GM21381 (cell line): ENCODE data around the gene REXO1.

Source experiments
- ATAC-seq: cut with Tn5 transposase; IDR thresholded peaks from one replicate; pipeline ENCODE4 v1.9.1; 2021; ENCODE audit warnings: mild to moderate bottlenecking, moderate library complexity; ENCODE audit not compliant: unreplicated experiment

Gene REXO1

DNA sequence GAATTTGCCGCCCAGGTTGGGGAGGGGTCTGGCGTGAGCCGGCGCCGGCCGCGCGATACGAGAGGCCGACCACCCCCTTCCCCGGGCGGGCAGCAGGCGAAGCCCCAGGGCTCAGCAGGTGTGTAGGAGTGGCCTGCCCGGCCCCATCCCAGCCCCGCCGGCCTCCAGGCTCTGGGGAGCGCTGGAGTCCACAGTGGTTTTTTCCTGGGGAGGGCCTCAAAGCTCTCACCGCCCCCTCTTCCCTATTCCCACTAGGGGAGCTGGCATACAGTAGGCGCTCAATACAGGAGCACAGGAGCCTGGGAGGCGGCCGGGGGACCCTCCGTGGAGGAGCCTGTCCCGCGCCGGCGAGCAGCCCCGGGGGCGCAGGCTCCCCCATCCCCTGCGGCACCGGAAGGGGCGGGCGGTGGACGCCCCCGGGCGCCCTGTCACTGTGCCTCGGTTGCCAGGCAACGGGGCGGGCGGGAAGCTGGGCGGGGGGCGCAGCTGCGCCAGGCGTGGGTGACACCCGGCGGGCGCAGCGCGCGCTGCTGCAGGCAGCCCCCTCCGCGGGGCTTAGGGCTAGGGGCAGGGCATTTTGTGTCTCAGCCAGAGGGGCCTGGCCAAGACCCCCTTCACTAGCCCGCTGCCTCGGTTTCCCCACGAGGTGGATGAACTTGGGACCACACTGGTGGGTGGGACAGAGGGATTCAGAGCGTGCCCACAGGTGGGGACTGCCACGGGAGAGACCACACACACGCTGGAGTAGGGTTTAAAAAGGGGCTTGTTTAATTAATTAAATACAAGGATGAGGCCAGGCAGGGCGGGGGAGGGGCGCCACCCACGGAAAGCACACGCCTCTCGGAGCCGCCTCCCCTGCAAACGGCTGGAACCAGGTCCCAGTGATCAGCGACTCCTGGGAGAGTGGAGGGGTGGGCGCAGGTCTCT is 3.6 kb upstream of the REXO1 start:
- ATAC-seq: no peak

DNA sequence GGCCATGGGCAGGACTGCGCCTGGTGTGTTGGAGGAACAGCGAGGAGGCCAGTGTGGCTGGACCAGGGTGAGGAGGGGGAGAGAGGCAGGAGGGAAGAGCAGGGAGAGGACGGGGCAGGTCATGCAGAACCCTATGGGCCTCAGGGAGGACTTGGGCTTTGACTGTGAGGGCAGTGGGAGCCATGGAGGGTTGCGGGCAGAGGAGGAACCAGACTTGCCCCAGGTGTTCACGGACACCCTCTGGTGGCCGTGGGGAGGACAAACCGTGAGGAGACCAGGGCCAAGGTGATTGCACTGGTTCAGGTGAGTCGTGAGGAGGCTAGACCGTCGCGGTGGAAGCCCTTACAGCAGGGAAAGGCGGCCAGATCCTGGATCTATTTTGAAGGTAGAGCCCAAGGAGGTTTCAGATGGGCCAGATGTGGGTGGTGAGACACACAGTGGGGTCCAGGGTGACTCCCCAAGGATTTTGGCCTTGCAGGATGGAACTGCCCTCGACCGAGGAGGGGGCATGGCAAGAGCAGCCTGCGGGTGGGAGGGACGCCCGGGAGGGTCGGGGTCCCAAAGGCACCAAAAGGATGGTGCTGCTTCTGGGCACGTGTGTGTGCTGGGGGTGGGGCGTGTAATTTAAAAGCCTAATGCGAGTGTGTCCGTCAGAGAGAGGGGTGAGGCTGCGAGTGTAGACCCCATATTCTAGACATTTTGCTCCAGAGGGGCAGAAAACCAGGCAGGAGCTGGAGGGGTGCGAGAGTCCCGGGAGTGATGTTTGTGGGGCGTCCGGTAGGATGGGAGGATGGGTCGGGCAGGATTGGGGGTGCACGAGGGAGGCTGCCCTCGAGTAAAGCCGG is 2.7 kb upstream of the REXO1 start:
- ATAC-seq: no peak

DNA sequence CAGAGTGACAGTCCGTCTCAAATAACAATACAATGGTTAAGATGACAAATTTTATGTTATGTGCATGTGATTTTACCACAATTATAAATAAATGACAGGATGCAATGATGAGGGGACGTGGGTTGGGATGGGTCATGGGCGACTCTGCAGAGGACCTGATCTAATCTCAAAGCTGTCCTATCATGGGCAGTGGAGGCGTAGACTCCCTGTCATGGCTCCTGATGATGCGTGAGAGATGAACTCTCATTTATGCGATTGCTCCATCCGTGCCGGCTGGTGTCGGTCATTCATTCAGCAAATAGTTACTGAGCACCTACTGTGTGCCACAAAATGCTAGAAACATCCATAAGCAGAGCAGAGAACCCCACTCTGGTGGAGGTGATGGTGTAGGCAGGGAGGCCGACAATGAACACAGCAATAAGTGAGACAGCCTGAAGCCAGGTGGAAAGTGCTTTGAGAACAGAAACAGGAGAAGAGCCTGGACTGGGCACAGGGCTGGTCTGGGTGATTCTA is 1.7 kb upstream of the REXO1 start:
- no peak for ATAC-seq

DNA sequence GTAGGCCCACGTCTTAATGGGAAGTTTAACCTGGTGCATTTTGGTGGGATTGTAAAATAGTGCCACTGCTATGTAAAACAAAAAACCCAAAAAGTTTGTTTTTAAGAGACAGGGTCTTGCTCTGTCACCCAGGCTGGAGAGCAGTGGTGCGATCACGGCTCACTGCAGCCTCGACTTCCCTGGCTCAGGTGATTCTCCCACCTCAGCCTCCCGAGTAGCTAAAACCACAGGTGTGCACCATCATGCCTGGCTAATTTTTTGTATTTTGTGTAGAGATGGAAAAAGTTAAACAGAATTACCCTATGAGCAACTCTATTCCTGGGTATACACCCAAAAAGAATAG is 820 bp upstream of the REXO1 start:
- ATAC-seq: no peak

DNA sequence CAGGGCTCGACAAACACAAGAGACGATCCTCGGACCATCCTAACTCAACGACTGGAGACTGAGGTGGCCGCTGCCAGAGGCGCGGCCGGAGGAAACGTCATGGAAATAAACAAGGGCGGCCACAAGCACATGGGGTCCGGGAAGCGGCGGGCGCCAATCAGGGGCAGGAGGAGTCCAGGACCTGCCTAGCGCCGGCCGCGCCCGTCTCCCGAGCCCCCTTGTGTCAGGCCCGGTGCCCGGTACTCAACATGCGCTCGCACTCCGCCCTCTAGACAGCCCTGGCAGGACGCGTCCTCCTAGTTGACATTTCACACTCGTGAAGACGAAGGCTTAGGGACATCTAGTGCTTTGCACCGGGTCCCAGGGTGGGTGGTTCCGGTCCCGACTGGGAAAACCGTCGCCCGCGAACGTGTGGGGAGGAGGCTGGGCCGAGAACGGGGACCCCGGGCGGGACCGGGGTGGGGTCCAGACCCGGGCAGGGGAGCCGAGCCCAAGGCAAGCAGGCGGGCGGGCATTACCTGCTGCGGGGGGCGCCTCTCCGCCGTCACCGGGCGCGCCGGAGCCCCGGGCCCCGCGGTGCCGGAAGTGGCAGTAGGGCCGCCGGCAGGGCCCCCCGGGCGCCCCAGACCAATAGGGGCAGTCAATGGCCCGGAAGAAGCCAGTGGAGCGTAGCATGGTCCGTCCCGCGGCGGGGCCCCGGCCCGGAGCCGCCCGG is 442 bp downstream of the REXO1 start:
- peak; percentile 19 for ATAC-seq

DNA sequence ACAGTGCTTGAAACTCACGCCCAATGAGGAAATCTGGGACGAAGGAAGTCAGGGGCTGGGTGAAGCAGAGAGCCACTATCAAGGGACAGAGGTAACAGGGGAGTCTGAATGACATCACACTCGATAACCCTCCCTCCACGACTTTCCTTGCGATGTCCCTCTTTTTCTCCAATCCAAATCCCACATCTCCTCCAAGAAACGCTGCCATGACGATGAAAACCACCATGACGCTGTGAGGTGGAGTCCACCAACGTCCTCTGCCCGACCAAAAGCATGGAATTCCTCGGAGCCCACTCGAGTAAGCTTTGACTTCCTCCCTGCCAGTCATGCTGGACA is 967 bp downstream of the REXO1 start:
- ATAC-seq: no peak

DNA sequence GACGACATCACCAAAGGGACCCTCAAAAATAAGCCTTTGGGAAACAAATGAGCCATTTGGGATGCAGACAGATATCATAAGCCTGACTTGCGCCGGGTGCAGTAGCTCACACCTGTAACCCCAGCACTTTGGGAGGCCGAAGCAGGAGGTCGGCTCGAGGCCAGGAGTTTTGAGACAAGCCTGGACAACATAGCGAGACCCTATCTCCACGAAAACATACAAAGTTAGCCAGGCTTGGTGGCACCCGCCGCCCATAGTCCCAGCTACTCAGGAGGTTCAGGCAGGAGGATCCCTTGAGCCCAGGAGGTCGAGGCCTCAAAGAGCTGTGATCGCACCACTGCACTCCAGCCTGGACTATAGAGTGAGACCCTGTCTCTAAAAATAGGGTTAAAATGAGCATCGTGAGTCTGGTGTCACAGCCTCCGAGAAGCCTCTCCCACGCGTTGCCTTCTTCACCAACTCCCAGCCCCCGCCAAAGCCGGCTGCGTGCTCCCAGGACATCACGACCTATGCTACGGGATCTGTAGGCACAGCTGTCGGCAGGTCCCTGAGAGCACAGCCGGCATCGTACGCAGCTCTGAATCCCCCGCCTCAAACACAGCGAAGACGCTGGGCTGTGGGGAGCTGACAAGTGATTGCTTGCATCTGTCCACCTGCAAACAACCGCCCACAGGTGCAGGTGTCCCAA is 1.6 kb downstream of the REXO1 start:
- ATAC-seq: no peak

DNA sequence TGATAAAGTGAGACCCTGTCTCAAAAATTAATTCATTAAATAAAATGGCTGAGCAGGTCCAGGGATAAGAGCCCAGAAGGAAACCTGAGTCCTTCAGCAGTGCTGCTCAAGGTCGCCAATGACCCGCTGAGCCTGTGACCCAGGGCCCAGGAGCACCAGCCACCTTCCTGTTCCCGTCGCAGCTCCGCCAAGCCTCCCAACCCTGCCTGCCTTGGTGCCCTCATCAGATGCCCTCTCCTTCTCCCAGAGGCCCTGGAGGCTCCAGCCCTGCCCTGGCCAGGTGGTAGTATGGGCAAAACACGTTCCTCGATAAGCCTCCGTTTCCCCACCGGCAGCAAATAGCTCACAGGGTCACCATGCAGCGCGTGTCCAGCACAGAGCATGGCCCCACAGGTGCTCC is 2.6 kb downstream of the REXO1 start:
- ATAC-seq: no peak

DNA sequence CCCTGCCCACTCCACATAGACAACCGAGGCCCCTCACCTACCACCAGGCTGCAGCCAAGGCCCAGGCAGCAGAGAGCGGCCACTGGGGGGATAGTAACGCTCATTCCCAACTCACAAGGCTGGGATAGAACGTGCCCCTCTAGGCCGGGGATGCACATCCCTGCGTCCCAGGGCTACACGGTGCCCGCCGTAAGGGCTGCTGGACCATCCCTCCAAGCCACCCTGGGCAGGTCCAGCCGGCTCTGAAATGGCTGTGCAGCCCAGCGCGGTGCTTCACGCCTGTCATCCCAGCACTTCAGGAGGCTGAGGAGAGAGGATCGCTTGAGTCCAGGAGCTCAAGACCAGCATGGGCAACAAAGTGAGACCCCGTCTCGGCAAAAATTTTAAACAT is 3.2 kb downstream of the REXO1 start:
- no peak for ATAC-seq

DNA sequence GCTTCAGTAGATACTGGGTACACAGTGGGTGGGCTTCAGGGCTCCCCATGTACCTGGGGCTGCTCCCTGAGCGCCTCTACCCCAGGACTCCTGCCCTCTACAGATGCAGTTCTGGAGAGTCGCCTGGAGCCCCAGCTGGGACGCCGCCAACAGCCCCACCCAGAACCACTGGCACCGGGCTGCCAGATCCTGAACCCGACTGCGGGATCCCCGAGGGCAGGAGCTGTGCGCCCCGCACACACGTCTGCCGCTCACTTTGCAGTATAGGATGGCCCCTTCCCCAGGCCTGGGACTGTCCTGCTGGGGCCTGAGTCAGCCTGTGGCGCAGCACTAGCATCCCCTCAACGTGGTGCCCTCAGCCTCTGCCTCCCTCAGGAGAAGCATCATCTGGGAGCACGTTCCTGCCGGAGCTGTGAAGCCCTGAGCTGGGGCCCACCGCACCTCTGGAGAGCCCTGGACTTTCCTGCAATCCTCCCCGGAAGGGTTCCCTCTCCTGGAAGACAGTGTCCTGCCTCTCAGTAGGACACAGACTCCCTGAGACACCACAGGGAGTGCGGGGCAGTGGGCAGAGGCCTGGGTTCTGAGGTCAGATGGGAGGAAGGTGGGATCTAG is 3.7 kb downstream of the REXO1 start:
- no peak for ATAC-seq

DNA sequence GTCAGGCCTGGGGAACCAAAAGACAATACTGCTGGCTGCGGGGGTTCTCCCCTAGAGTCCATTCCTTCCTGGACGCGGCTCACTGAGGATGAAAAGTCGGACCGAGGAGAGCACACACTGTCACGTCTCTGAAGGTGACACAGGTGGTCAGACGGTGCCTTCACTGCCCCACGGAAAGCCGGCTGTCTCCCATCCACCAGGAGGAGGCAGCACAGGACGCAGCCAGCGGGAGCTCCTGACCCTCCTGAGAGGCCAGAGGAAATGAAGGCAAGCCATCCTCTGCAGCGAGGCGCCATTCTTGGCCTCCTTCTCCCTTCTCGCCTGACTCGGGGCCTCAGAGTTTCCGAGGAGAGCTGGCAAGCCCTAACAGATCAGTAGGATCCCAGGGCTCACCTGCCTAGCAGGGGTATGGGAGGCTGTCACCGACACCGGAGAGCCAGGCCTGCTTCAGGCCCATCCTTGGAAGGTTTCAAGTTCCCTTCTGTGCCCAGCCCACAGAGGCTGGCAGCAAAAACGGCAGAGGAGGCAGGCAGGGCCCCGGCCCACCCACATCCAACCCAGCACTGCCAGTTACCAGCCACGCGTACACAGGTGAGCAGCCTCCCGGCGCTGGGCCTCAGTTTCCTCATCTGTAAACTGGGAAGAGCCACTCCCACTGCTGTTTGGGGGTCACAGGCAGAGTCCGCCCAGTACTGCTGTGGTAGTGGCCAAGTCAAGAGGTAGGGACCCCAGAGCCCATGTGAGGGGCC is 4.5 kb downstream of the REXO1 start:
- ATAC-seq: no peak

DNA sequence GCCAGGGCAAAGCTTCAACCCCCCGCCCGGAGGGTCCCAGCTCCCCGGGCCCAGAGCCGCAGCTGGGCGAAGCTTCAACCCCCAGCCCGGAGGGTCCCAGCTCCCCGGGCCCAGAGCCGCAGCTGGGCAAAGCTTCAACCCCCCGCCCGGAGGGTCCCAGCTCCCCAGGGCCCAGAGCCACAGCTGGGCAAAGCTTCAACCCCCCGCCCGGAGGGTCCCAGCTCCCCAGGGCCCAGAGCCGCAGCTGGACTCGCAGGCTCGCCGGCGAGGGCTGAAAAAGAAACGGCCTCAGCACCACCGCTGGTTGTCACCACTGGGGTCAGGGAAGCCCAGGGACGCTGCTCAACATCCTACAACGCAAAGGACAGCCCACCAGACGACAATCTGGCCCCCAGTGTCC is 5.2 kb downstream of the REXO1 start:
- ATAC-seq: no peak

DNA sequence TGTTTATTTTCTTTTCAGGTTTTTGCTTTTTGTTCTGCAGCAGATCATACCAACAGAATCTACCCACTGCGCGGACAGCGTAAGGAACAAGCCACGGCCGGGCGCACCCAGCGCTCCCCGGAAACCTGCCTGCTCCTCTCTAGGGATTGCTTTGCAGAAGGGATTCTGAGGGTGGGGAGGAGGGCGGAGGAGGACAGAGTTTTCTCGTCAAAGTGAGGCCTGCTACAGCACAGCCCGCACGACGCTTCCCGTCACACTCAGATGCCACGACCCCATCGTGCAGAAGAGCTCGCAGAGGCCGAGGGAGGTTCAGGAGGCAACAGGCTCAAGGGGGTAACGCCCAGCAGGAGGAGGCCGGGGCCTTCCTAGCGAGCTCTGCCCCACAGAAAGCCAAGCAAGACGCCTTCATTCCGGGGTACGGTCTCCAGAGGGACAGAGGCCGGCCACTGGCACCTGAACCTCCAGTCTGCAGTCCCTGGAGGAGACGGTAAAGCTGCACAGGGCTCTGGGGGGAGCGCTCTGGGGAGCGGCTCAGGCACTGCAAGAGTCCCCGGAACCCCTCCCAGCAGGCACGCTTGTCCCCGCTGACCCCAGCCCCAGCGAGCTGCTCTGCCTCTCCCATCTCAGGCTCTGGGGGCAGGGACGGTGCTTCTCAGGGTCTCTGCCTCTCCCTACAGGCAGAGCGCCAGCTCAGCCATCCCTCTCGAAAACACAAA is 6.9 kb downstream of the REXO1 start:
- ATAC-seq: no peak

DNA sequence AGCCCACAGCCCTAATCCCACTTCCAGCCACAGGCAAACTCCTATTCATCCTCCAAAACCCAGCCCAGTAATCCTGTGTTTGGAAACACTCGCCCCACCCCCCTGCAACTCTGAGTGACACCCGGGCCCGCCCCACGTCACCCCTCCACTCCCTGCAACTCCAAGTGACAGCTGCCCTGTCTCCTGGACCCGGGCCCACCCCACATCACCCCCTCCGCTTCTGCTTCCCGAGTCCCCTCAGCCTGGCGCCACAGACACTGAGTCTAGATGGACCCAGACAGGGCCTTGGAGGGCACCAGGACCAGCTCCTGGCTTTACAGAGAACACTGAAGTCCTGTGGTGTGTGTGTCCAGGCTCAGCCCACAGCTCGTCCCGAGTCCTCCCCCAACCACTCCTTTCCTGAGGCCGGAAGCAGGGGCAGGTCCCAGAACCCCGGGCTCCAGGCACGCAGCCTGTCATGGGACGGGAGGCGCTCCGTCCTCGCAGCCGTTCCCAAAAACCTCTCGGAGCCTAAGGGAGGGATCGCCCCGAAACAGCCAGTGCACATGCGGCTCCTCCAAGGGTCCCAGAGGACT is 7.7 kb downstream of the REXO1 start:
- no peak for ATAC-seq

DNA sequence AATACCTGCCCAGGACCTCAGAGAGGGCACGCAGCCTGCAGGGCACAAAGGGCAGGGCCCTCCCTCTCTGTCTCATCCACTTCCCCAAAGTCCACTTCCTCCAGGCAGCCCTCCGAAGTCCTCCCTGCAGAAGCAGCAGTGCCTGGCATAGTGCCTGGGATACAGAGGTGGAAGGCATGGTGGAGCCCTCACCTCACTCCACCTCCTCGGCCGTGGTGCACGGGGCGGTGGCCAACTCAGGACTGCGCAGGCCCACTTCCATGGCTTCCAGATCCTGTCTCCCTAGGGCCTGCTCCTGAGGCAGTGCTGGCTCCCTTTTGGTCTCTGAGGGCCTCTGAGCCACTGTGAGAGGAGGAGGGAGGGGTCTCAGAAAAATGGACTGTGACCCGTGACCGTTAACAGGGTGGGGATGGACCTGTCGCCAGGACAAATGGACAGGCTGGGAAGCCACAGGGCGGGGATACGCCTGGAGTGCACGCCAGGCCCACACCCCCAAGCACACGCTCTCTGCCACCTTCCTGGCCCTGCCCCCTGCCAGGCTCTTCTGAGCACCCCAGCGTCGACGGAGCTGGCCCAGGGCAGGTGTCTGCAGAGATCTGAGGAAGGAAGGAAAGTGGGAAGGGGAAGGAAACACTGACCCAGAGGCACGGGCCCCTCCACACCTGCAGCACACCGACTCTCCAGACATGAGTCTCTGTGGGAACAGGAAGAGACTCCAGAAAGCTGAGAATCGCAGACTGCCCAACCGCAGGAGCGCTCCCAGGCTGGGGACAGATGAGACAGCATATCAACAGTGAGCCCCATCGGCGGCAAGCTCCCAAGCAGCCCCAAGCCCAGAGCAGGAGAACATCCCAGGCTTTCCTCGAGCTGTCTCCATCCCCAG is 8.4 kb downstream of the REXO1 start:
- no peak for ATAC-seq

DNA sequence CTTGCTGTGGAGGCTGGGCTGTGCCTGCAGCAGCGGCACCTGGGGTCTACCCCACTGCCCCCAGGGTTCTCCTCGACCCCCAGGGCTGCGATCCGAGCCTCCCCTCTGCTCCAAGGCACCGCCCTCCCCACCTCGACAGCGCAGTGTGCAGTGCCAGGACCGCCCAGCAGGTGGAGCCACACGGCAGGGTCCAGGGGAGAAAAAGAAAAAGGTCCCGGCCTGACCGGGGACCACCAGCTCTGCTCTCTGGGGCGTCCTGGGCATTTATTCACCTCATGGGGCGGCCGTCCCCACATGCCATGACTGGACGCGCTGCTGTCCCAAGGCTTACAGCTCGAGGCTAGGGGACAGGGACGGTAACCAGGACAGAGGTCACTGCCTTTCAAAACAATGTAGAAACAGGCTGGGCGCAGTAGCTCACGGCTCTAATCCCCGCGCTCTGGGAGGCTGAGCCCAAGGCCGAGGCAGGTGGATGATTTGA is 10.6 kb downstream of the REXO1 start:
- no peak for ATAC-seq

DNA sequence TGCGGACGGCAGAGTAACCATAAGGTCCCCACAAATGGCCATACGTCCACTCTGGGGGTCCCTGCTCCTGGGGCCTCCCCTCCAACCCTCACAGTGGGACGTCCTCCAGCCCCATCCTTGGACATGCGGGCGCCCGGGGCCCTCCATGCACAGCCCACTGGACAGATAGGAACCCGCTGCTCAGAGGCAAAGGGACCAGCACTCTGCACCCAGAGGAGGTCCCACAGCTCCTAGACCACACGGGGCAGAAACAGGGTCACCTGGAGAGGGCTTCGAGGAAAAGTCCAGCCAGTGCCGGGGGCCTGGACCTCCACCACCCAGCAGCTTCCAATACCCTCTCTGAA is 11.1 kb downstream of the REXO1 start:
- ATAC-seq: no peak
